ENCODE results near the gene AASDHPPT. TPM values are rescaled to one million over a fixed set of nuclear protein-coding genes. Genes with fewer than 3 reads are reported as not detected.

The AASDHPPT gene
- total RNA-seq, 1 experiment from 2014 or later, result 59.5 TPM

DNA sequence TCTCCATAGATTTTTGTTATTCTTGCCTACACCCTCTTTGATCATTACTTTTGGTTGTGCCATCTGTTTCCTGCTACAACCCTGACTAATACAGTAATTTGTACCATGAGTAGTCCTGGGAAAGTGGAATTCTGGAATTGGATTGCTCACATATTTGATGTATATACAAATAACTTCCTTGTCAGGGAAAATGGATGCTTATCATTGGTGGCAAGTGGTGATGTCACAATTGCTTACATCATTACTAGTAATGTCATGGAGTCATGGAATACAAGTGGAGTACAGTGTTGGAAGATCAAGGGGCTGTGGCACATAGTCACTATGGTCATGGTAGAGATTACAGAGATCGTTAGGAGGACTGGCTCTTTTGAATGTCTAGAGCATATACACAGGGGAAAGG lies 24.4 kb downstream of the AASDHPPT start:
- Histone ChIP-seq H3K4me3 (replicated peaks in 1 of 2; ENCODE audit: low read depth in 1 of 2, low read length in 2 of 2) (no peak overlapping the region), H3K27me3 (ENCODE audit: insufficient read depth, low read length) (no peaks in the 10 kb centered on the region), H3K9ac (ENCODE audit: low read length) (no peak overlapping the region), H3K9me2 (ENCODE audit: insufficient read depth) (no peaks in the 10 kb centered on the region), H3K27ac (ENCODE audit: low read depth, low read length) (no peak overlapping the region), H3K36me3 (ENCODE audit: control insufficient read depth in 1 of 2, insufficient read depth in 2 of 2, low read length in 2 of 2) (peaks cover 5 to 14% of the 10 kb centered on the region in 2 experiments; a peak in 3 of 4 replicates), H4K20me1 (ENCODE audit: insufficient read depth) (no peaks in the 10 kb centered on the region), H3K4me1 (ENCODE audit: control insufficient read depth in 1 of 2, insufficient read depth in 2 of 2, low read length in 2 of 2) (no peaks in the 10 kb centered on the region), H3K9me3 (ENCODE audit: control insufficient read depth in 1 of 2, insufficient read depth in 1 of 2, low read depth in 1 of 2, low read length in 2 of 2) (no peaks in the 10 kb centered on the region), H2AFZ (ENCODE audit: low read depth, low read length, poor library complexity, severe bottlenecking) (no peak overlapping the region), H3K79me2 (ENCODE audit: insufficient read depth, low read length) (no peaks in the 10 kb centered on the region), H3K4me2 (ENCODE audit: low read length) (no peak overlapping the region)
- CTCF ChIA-PET, result no interaction called here
- no peak for ATAC-seq
- RAD21 ChIA-PET (ENCODE audit: low non-redundant PET in 1 of 2, low total read pairs in 2 of 2, uncharacterized antibody in 2 of 2, unreplicated experiment in 2 of 2), result no interaction called here
- DNase-seq (ENCODE audit: low read depth, low spot score), result no peak
- POLR2A ChIA-PET, result no interaction called here
- BruUV-seq (replicated peaks), result no TSS peak
- TF ChIP-seq FOSL1 (IDR thresholded peaks at IDR 0.05; ENCODE audit: low read depth) (no peak), ZFX (IDR thresholded peaks at IDR 0.05) (no peak), ELF1 (IDR thresholded peaks at IDR 0.05; ENCODE audit: borderline replicate concordance, low read depth) (no peak), EZH2phosphoT487 (IDR thresholded peaks at IDR 0.05; ENCODE audit: borderline replicate concordance) (no peak), EGR1 (IDR thresholded peaks at IDR 0.05; ENCODE audit: low read depth) (no peak), YY1 (IDR thresholded peaks at IDR 0.05; ENCODE audit: extremely low read depth, insufficient replicate concordance, low read depth, low read length) (no peak), ZNF274 (IDR thresholded peaks at IDR 0.05; ENCODE audit: low read depth, low read length) (no peak), POLR2AphosphoS5 (IDR thresholded peaks at IDR 0.05; ENCODE audit: low read depth, low read length) (no peak)
- TF ChIP-seq, protein P1, sequence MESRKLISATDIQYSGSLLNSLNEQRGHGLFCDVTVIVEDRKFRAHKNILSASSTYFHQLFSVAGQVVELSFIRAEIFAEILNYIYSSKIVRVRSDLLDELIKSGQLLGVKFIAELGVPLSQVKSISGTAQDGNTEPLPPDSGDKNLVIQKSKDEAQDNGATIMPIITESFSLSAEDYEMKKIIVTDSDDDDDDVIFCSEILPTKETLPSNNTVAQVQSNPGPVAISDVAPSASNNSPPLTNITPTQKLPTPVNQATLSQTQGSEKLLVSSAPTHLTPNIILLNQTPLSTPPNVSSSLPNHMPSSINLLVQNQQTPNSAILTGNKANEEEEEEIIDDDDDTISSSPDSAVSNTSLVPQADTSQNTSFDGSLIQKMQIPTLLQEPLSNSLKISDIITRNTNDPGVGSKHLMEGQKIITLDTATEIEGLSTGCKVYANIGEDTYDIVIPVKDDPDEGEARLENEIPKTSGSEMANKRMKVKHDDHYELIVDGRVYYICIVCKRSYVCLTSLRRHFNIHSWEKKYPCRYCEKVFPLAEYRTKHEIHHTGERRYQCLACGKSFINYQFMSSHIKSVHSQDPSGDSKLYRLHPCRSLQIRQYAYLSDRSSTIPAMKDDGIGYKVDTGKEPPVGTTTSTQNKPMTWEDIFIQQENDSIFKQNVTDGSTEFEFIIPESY (IDR thresholded peaks at IDR 0.05; ENCODE audit: extremely low read depth, insufficient replicate concordance, low read length), result no peak
- intact Hi-C loops (cut with micrococcal nuclease), result no loop called here

DNA sequence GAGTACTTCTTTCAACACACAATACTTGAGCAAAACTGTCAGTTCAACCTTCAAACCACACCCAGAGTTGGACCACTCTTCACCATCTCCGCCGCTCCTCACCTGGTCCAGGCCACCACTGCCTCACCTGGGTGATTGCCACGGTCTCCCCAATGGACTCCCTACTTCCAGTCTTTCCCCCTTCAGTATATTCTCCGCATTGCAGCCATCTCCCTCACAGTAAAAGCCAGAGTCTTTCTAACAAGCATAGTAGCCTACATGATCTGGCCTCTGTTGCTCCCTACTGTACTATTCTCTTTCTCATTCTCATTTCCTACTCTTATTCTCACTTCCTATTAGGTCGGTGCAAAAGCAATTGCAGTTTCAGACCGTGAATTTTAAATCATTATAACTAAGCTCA lies 28.5 kb downstream of the AASDHPPT start:
- H4K20me1 ChIP-seq (ENCODE audit: insufficient read depth), result no peaks in the 10 kb centered on the region
- ATAC-seq (no peak), DNase-seq (ENCODE audit: low read depth, low spot score) (no peak)
- H3K27ac ChIP-seq (ENCODE audit: low read depth, low read length), result no peak overlapping the region
- no peak overlapping the region for H3K4me3 ChIP-seq (replicated peaks in 1 of 2; ENCODE audit: low read depth in 1 of 2, low read length in 2 of 2)
- ChIA-PET RAD21 (ENCODE audit: low non-redundant PET in 1 of 2, low total read pairs in 2 of 2, uncharacterized antibody in 2 of 2, unreplicated experiment in 2 of 2) (no interaction called here), CTCF (no interaction called here), POLR2A (no interaction called here)
- H2AFZ ChIP-seq (ENCODE audit: low read depth, low read length, poor library complexity, severe bottlenecking), result no peak overlapping the region
- no peak overlapping the region for H3K9ac ChIP-seq (ENCODE audit: low read length)
- H3K9me2 ChIP-seq (ENCODE audit: insufficient read depth), result no peaks in the 10 kb centered on the region
- H3K36me3 ChIP-seq (ENCODE audit: control insufficient read depth in 1 of 2, insufficient read depth in 2 of 2, low read length in 2 of 2), result no peaks in the 10 kb centered on the region
- no TSS peak for BruUV-seq (replicated peaks)
- no peaks in the 10 kb centered on the region for H3K79me2 ChIP-seq (ENCODE audit: insufficient read depth, low read length)
- intact Hi-C loops (cut with micrococcal nuclease), result no loop called here
- no peaks in the 10 kb centered on the region for H3K9me3 ChIP-seq (ENCODE audit: control insufficient read depth in 1 of 2, insufficient read depth in 1 of 2, low read depth in 1 of 2, low read length in 2 of 2)
- H3K4me2 ChIP-seq (ENCODE audit: low read length), result no peak overlapping the region
- H3K27me3 ChIP-seq (ENCODE audit: insufficient read depth, low read length), result no peaks in the 10 kb centered on the region
- no peaks in the 10 kb centered on the region for H3K4me1 ChIP-seq (ENCODE audit: control insufficient read depth in 1 of 2, insufficient read depth in 2 of 2, low read length in 2 of 2)
- no peak for TF ChIP-seq YY1 (IDR thresholded peaks at IDR 0.05; ENCODE audit: extremely low read depth, insufficient replicate concordance, low read depth, low read length)
- TF ChIP-seq ELF1 (IDR thresholded peaks at IDR 0.05; ENCODE audit: borderline replicate concordance, low read depth), result no peak
- TF ChIP-seq JUND (IDR thresholded peaks at IDR 0.05), result no peak
- TF ChIP-seq CBX3 (IDR thresholded peaks at IDR 0.05; ENCODE audit: low read depth), result no peak
- TF ChIP-seq, protein P2, sequence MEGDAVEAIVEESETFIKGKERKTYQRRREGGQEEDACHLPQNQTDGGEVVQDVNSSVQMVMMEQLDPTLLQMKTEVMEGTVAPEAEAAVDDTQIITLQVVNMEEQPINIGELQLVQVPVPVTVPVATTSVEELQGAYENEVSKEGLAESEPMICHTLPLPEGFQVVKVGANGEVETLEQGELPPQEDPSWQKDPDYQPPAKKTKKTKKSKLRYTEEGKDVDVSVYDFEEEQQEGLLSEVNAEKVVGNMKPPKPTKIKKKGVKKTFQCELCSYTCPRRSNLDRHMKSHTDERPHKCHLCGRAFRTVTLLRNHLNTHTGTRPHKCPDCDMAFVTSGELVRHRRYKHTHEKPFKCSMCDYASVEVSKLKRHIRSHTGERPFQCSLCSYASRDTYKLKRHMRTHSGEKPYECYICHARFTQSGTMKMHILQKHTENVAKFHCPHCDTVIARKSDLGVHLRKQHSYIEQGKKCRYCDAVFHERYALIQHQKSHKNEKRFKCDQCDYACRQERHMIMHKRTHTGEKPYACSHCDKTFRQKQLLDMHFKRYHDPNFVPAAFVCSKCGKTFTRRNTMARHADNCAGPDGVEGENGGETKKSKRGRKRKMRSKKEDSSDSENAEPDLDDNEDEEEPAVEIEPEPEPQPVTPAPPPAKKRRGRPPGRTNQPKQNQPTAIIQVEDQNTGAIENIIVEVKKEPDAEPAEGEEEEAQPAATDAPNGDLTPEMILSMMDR (IDR thresholded peaks at IDR 0.05 in 2 of 3, conservative IDR thresholded peaks at IDR 0.05 in 1 of 3; ENCODE audit: borderline replicate concordance in 1 of 3, insufficient read depth in 1 of 3, low read depth in 2 of 3, low read length in 2 of 3), result 0 out of 6 replicates have a peak, but pooled peaks of 1 of the 3 experiments have one; percentile 8
- TF ChIP-seq, protein P3, sequence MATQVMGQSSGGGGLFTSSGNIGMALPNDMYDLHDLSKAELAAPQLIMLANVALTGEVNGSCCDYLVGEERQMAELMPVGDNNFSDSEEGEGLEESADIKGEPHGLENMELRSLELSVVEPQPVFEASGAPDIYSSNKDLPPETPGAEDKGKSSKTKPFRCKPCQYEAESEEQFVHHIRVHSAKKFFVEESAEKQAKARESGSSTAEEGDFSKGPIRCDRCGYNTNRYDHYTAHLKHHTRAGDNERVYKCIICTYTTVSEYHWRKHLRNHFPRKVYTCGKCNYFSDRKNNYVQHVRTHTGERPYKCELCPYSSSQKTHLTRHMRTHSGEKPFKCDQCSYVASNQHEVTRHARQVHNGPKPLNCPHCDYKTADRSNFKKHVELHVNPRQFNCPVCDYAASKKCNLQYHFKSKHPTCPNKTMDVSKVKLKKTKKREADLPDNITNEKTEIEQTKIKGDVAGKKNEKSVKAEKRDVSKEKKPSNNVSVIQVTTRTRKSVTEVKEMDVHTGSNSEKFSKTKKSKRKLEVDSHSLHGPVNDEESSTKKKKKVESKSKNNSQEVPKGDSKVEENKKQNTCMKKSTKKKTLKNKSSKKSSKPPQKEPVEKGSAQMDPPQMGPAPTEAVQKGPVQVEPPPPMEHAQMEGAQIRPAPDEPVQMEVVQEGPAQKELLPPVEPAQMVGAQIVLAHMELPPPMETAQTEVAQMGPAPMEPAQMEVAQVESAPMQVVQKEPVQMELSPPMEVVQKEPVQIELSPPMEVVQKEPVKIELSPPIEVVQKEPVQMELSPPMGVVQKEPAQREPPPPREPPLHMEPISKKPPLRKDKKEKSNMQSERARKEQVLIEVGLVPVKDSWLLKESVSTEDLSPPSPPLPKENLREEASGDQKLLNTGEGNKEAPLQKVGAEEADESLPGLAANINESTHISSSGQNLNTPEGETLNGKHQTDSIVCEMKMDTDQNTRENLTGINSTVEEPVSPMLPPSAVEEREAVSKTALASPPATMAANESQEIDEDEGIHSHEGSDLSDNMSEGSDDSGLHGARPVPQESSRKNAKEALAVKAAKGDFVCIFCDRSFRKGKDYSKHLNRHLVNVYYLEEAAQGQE (IDR thresholded peaks at IDR 0.05; ENCODE audit: low read depth), result no peak
- TF ChIP-seq POLR2A (IDR thresholded peaks at IDR 0.05; ENCODE audit: borderline replicate concordance, extremely low read depth, insufficient read depth, insufficient read length), result no peak
